ENCODE results near the gene HOXC6.

DNA sequence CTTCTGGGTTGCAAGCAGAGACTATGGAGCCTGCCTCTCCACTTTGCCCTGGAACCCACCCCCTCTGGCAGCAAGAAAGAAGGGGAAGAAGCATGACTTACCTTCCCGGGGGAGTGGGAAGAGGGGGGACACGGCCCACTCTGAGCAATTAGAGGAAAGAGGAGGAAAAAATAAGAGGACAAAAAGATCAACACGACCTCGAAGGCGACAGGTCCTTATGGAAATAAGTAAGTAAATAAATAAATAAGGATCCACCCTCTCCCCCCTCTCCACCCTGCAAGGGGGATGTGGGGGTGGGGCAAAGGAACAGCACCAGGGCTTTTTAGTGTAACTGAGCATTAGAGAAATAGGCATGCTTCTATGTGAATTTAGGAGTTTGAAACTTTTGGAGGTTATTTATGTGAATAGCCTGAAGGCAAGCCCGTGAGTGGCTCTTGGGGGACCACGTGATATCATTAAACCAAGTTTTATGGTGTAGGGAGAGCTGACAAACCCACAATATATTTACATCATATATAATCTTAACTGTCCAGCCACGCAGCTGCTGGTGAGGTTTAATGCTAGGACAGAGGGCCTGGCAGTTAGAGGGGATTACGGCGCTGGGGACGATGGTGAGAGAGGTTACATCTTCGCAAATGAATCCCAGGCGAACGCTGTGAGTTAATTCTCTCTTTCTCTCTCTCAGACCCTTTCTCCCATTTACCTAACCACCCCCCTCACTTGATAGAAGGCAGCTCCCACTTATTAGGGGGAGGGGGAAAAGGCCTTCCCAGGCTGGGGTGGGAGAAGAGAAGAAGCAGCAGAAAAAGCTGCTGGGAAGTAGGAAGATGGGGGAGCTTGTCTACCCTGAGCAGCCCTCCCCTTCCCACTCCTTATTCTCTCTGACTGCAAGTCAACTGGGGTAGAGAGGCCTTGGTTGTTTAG is 9.4 kb downstream of the HOXC6 start:
- TF ChIP-seq, protein P1, sequence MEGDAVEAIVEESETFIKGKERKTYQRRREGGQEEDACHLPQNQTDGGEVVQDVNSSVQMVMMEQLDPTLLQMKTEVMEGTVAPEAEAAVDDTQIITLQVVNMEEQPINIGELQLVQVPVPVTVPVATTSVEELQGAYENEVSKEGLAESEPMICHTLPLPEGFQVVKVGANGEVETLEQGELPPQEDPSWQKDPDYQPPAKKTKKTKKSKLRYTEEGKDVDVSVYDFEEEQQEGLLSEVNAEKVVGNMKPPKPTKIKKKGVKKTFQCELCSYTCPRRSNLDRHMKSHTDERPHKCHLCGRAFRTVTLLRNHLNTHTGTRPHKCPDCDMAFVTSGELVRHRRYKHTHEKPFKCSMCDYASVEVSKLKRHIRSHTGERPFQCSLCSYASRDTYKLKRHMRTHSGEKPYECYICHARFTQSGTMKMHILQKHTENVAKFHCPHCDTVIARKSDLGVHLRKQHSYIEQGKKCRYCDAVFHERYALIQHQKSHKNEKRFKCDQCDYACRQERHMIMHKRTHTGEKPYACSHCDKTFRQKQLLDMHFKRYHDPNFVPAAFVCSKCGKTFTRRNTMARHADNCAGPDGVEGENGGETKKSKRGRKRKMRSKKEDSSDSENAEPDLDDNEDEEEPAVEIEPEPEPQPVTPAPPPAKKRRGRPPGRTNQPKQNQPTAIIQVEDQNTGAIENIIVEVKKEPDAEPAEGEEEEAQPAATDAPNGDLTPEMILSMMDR (IDR thresholded peaks at IDR 0.05) = no peak
- no peak for TF ChIP-seq POLR2AphosphoS5 (IDR thresholded peaks at IDR 0.05)
